Measurements from ENCODE around the gene SPRR5. TPM values are rescaled to one million over a fixed set of nuclear protein-coding genes. Genes with fewer than 3 reads are reported as not detected.

The SPRR5 gene
- polyA plus RNA-seq, 1 donor (not counting 4 experiments of a cell fraction or from before 2014, with no cell fraction given) = 0.30 TPM

GRCh38 chr1:152983743-152984142 lies 36.7 kb downstream of the SPRR5 start, which contains the start of gene SPRR1A:
Gene SPRR1A, plus strand, starts transcription at chr1:152984081. Its CDS starts 1,150 bp downstream, at chr1:152985231.
- TF ChIP-seq EZH2 (IDR thresholded peaks at IDR 0.05; ENCODE audit: low read length) (no peak), CTCF (optimal IDR thresholded peaks at IDR 0.05 in 1 of 3, IDR thresholded peaks at IDR 0.05 in 1 of 3, conservative IDR thresholded peaks at IDR 0.05 in 1 of 3; ENCODE audit: extremely low read depth in 1 of 3, insufficient read depth in 2 of 3, low read length in 3 of 3) (no peak)
- DNase-seq (ENCODE audit: low read depth, low spot score) (peak; percentile 62), FAIRE-seq (peak; percentile 78)
- H3K79me2 ChIP-seq (ENCODE audit: control insufficient read depth, insufficient read depth, low read length) = no peaks in the 10 kb centered on the region
- dilution Hi-C loops (cut with MboI; ENCODE audit: extremely low pct_ligation_motif_present, low sequenced_read_pairs) = no loop called here
- no peaks in the 10 kb centered on the region for H3K36me3 ChIP-seq (ENCODE audit: control insufficient read depth in 2 of 2, extremely low read depth in 1 of 2, insufficient read depth in 2 of 2, low read length in 2 of 2)
- no peak within 1 kb of the TSS for H3K27ac ChIP-seq (ENCODE audit: control insufficient read depth, insufficient read depth, low read length)
- no peak within 1 kb of the TSS for H3K4me2 ChIP-seq (ENCODE audit: control insufficient read depth, extremely low read depth, insufficient read depth, low read depth, low read length)
- no peaks in the 10 kb centered on the region for H4K20me1 ChIP-seq (ENCODE audit: control insufficient read depth, extremely low read depth, insufficient read depth, low read length)
- no peaks in the 10 kb centered on the region for H3K9me1 ChIP-seq (ENCODE audit: control insufficient read depth, extremely low read depth, insufficient read depth, low read length)
- H3K27me3 ChIP-seq (ENCODE audit: control insufficient read depth, extremely low read depth, insufficient read depth, low read length) = no peaks in the 10 kb centered on the region
- no peak within 1 kb of the TSS for H3K9ac ChIP-seq (ENCODE audit: control insufficient read depth, extremely low read depth, insufficient read depth, low read length)
- H3K9me3 ChIP-seq (ENCODE audit: control insufficient read depth, low read depth, low read length) = no peaks in the 10 kb centered on the region
- H3K4me1 ChIP-seq (ENCODE audit: control insufficient read depth, extremely low read depth, insufficient read depth, low read length) = peaks cover 4% of the 10 kb centered on the region
- no peak within 1 kb of the TSS for H3K4me3 ChIP-seq (ENCODE audit: control insufficient read depth in 2 of 3, extremely low read depth in 1 of 3, insufficient read depth in 2 of 3, low read depth in 1 of 3, low read length in 3 of 3)
- H2AFZ ChIP-seq (ENCODE audit: control insufficient read depth, low read length) = no peak within 1 kb of the TSS

- H3K27ac ChIP-seq (ENCODE audit: control insufficient read depth, insufficient read depth, low read length) = no peak overlapping the region
- FAIRE-seq (no peak), DNase-seq (ENCODE audit: low read depth, low spot score) (no peak)
- H3K79me2 ChIP-seq (ENCODE audit: control insufficient read depth, insufficient read depth, low read length) = no peaks in the 10 kb centered on the region
- no peaks in the 10 kb centered on the region for H3K9me3 ChIP-seq (ENCODE audit: control insufficient read depth, low read depth, low read length)
- H3K4me2 ChIP-seq (ENCODE audit: control insufficient read depth, extremely low read depth, insufficient read depth, low read depth, low read length) = no peak overlapping the region
- no peaks in the 10 kb centered on the region for H3K9me1 ChIP-seq (ENCODE audit: control insufficient read depth, extremely low read depth, insufficient read depth, low read length)
- dilution Hi-C loops (cut with MboI; ENCODE audit: extremely low pct_ligation_motif_present, low sequenced_read_pairs) = no loop called here
- no peak overlapping the region for H3K9ac ChIP-seq (ENCODE audit: control insufficient read depth, extremely low read depth, insufficient read depth, low read length)
- no peaks in the 10 kb centered on the region for H3K36me3 ChIP-seq (ENCODE audit: control insufficient read depth in 2 of 2, extremely low read depth in 1 of 2, insufficient read depth in 2 of 2, low read length in 2 of 2)
- no peaks in the 10 kb centered on the region for H3K27me3 ChIP-seq (ENCODE audit: control insufficient read depth, extremely low read depth, insufficient read depth, low read length)
- no peak overlapping the region for H3K4me3 ChIP-seq (ENCODE audit: control insufficient read depth in 2 of 3, extremely low read depth in 1 of 3, insufficient read depth in 2 of 3, low read depth in 1 of 3, low read length in 3 of 3)
- TF ChIP-seq EZH2 (IDR thresholded peaks at IDR 0.05; ENCODE audit: low read length) (no peak), CTCF (optimal IDR thresholded peaks at IDR 0.05 in 1 of 3, IDR thresholded peaks at IDR 0.05 in 1 of 3, conservative IDR thresholded peaks at IDR 0.05 in 1 of 3; ENCODE audit: extremely low read depth in 1 of 3, insufficient read depth in 2 of 3, low read length in 3 of 3) (no peak)
- H3K4me1 ChIP-seq (ENCODE audit: control insufficient read depth, extremely low read depth, insufficient read depth, low read length) = peaks cover 4% of the 10 kb centered on the region
- H2AFZ ChIP-seq (ENCODE audit: control insufficient read depth, low read length) = no peak overlapping the region
- H4K20me1 ChIP-seq (ENCODE audit: control insufficient read depth, extremely low read depth, insufficient read depth, low read length) = no peaks in the 10 kb centered on the region
Observed at GRCh38 chr1:152986578-152986977, 39.6 kb downstream of the SPRR5 start.

All from keratinocyte (primary cell).